Activated CD8-positive, alpha-beta memory T cell treated with anti-CD3 and anti-CD28 coated beads, Interleukin-2, amount 50 U/mL, for 24 hours (primary cell): ENCODE results near the gene MYG1.
"Not testable (repeated sequence)": the region's sequence is repeated elsewhere in the genome, so short reads cannot be mapped to it uniquely, and the experiment has no call there.

Experiments used
- DNase-seq: peaks from one replicate; pipeline ENCODE4 v3.0.0-alpha.2; 2020; ENCODE audit errors: extremely low read depth

MYG1 gene

DNA sequence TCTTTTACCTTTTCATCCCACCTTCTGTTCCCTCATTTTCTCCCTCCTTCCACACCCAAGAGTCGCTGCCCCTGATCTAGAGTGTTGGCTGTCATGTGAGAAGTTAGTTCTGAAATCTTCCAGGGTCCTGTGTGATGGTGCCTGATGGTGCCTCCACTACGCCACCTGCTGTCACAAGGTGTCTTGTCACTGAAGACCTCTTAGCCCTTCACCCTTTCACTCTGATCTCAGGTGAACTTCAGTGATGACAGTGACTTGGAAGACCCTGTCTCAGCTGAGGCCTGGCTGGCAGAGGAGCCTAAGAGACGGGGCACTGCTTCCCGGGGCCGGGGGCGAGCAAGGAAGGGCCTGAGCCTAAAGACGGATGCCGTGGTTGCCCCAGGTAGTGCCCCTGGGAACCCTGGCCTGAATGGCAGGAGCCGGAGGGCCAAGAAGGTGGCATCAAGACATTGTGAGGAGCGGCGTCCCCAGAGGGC, 11.7 kb upstream of the MYG1 start:
- DNase-seq = peak; percentile 28

DNA sequence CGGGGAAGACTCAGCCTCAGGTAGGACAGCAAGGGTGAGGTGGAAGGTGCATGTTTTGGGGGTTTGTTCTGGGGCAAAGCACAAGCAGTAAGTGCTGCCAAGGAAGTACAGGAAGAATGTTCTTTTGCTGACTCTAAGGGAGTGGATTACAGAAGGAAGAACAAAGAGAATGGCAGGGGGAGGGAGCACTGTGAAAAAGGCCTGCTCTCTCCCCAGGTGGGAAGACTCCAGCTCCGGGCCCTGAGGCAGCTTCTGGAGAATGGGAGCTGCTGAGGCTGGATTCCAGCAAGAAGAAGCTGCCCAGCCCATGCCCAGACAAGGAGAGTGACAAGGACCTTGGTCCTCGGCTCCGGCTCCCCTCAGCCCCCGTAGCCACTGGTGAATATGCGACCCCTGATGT, 11.2 kb upstream of the MYG1 start:
- DNase-seq = no peak

DNA sequence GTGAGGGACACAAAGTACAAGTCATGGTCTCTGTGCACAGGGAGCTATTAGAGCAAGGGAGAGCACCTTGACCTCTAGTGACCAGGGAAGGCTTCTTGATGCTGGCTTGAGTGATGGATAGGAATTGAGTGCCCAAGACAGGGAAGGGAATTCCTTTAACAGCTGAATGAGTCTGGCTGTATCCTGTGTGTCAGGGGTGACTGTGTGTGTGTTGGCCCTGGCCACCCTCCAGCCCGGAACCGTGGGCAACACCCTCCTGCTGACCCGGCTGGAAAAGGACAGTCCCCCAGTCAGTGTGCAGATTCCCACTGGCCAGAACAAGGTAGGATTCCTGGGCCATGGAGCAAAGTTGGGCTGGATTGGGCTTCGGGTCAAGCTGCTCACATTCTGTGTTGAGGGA, 9.6 kb upstream of the MYG1 start:
- no peak for DNase-seq

DNA sequence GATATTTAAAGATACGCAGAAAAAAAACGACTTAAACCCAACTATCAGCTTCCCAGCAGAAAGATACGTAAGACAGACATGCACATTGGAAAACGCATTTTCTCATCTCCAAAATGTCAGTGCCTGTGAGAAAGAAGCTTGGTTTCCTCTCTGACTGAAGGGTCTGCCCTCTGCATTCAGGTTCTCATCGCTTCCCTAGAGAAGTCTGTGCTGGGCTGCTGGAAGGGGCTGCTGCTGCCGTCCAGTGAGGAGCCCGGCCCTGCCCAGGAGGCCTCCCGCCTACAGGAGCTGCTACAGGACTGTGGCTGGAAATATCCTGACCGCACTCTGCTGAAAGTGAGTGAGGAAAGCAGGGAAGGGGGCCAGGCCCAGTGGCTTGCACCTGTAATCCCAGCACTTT, 8.8 kb upstream of the MYG1 start:
- no peak for DNase-seq

DNA sequence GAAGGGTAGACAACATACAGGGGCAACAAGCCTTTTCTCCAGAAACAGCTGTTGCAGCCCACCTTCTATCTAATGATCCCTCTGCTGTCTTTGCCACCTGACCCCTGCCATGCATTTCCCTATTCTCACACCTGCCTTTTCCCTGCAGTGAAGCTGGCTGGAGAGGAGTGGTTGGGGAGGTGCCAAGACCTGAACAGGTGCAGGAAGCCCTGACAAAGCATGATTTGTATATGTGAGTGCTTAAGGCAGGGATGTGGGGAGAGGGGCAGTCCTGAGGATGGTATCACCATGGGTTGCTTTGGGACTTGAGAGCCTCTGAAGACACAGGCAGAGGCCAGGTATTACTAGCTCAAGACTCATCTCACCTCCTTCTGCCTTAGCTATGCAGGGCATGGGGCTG, 7.1 kb upstream of the MYG1 start:
- no peak for DNase-seq

DNA sequence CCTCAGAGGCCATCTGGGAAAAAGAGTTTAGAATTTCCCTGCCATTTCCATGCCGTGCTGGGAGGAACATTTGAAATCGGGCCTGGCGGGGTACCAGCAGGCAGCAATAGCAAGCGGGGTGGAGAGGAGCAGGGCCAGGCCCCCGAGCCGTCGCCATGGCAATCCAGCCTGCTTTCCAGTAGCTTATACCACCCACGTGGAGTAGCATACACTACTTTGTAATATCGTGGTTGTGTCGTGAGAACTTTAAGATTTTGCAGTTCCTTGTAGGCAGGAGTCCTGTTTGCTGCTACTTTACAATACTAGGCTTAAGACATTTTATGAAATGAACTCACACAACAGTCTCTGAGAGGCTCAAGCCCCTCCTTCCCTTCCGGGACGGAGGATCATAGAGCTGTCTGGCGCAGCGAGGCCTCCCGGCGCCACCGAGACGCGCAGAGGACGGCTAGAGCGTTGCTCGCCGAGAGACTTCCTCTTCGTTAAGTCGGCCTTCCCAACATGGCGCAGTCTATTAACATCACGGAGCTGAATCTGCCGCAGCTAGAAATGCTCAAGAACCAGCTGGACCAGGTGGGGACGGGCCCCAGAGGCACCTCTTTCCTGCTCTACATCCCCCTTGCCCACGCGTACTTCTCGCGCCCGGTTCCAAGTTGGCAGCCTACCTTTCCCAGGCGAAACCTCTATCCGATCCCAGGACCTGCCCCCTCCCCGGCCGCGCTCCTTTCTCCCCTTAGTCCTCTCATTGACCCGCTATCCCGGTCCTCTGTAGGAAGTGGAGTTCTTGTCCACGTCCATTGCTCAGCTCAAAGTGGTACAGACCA, 4.2 kb upstream of the MYG1 start, which contains the start of gene PFDN5:
Gene PFDN5, plus strand, starts transcription at position 473 of the 821 bp plus-strand sequence. Its CDS starts 26 bp downstream, at position 499.
- peak; percentile 66 for DNase-seq

DNA sequence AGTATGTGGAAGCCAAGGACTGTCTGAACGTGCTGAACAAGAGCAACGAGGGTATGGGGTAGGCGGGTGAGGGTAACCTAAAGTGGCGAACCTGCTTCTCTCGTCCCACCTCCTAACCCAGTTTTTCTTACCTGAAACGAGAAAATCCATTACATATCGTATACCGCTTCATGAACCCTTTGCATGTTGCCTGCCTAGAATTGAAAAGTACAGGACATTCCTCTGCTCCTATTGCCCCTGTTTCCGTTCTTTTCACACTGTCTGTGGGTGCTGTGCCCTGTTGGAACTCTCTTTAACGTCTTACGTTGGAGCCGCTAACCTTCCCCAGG, 3.6 kb upstream of the MYG1 start:
- no peak for DNase-seq

DNA sequence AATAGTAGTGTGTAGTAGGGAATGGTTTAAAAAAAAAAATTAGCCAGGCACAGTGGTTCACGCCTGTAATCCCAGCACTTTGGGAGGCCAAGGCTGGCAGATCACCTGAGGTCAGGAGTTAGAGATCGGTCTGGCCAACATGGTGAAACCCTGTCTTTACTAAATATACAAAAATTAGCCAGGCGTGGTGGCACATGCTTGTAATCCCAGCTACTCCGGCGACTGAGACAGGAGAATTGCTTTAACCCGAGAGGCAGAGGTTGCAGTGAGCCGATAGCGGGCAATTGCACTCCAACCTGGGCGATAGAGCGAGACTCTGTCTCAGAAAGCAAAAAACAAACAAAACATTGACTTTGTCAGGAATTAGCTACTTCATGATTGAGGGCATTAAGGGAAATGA, 2.4 kb upstream of the MYG1 start:
- DNase-seq = not testable (repeated sequence)

DNA sequence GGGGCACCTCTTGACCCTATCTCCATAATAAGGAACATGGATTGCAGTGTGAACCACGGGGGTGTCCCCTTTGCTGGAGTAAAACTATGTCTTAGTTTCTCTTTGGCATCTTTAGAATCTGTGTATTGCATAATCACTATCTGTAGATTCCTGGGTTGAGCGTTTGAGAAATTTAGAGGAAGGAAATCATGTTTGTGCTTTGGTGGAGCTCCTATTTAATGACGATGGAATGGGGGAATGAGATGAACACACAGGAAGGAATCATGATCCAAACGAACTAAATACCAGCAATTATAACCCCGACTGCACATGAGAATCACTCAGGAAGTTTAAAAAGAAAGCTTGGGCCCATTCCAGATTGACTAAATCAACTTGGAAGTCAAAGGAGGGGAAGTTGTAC, 1.3 kb upstream of the MYG1 start:
- DNase-seq = no peak

DNA sequence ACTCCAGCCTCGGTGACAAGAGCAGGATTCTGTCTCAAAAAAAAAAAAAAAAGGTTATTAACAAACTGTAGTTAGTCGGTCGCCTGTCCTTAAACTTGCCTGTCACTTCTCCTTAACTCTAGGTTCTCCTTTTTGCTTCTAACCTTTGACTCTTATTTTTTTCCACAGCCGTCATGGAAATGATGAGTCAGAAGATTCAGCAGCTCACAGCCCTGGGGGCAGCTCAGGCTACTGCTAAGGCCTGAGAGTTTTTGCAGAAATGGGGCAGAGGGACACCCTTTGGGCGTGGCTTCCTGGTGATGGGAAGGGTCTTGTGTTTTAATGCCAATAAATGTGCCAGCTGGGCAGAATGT, 418 bp upstream of the MYG1 start:
- DNase-seq = no peak

DNA sequence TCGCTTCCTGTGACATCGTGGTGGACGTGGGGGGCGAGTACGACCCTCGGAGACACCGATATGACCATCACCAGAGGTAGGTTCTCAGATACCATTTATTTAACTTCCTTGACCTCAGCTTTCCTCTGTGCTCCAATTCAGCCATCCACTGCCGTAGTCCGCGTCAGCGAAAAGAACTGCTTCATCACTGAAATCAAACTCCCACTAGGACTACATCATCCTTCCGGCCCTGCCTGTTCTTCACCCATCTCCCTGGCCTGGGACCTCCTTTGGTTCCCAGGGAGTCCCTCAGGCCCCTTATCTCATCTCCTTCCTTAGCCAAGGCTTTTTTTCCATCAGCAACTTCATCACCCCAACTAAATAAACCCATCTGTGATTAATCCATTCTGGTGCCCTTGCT, 692 bp downstream of the MYG1 start:
- DNase-seq = no peak

DNA sequence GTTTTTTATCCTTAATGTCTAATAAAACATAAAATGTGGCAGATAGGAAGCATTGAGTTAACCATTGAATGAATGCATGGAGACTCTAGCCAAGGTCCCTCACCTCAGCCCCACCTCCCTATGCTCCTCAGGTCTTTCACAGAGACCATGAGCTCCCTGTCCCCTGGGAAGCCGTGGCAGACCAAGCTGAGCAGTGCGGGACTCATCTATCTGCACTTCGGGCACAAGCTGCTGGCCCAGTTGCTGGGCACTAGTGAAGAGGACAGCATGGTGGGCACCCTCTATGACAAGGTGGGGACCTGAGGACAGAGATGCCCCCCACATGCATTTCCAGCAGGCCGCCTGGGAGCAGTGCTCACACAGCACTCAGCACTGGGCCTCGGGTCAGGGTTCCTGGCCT, 3.4 kb downstream of the MYG1 start:
- no peak for DNase-seq

DNA sequence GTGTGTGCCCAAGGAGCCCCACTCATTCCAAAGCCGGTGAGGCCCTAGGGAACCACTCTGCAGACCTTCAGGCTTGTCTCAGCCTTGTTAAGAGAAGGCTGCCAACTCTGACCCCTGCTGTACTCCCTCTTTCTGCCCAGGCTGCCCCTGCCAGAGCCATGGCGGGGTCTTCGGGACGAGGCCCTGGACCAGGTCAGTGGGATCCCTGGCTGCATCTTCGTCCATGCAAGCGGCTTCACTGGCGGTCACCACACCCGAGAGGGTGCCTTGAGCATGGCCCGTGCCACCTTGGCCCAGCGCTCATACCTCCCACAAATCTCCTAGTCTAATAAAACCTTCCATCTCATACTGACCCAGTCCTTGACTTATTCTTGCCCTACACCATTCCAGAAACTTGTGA, 7.3 kb downstream of the MYG1 start:
- no peak for DNase-seq

DNA sequence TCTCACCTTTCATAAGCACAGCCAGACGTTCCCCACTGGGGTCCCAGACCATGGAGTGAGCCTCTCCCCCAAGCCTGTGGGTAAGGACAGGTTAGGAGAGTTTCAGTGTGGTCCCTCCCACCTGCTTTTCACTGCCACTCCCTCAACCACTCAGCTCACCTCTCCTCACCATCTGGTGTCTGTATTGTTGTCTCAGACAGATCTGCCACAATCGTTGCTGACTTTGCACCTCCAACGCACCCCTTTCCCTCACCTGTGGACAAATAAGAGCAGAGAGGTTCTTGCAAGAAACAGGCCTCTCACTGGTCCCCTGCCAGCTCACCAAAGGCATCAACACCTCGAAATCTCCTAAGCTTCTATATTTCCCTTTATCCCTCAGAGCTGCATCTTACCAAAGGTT, 8.8 kb downstream of the MYG1 start:
- no peak for DNase-seq

DNA sequence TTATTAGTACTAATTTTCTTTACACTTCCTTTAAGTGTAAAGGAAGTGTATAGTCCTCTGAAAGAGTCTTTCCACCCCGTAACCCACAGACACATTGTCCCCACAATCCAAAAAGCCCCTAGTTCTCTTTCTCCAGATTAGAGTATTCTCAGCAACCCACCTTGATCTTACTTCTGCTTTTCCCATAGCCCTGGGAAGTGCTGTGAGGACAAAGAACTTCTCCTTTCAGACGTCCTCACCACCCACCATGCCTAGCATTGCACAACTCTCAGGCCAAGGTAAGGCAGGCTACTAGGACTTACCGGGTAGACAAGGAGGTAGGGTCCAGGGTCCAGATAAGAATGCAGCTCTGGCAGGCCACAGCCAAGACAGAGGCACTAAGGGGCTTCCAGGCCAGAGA, 14.5 kb downstream of the MYG1 start:
- DNase-seq = no peak

DNA sequence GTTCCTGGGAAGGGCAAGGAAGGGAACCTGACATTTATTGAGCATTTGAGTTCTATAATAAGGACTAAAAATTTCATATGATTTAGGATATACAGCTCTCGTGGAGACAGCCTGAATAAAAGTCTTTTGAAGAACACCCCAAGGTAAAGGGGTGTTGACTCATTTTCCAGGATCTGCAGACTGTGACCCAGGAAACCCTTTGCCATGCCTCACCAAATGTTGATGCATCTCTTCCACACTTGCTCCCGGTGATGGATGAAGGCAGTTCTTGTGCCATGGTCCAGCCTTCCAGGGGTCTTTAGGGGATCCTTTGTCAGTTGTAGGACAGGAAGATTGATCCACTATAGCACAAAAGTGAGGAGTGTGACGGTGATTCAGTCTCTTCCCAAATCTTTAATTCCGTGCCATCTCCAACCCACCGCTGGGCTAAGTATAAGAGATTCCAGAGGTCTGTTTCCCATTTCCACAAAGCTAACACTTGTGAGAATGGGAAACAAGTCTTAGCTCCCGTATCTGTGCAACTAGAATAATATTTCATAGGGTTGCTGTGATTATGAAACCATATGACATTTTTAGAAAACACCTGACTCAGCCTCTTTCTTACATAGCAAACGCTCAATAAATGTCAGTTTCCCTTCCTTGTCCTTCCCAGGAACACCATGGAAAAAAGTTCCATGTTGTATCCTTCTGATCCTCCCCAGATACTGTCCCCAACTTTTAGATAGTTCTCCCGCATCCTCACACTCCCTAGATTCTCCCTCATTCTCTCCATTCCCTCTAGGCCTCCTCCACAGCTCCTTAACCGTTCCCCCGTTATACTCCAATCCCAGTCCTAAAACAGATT, 21.1 kb downstream of the MYG1 start:
- no peak for DNase-seq

DNA sequence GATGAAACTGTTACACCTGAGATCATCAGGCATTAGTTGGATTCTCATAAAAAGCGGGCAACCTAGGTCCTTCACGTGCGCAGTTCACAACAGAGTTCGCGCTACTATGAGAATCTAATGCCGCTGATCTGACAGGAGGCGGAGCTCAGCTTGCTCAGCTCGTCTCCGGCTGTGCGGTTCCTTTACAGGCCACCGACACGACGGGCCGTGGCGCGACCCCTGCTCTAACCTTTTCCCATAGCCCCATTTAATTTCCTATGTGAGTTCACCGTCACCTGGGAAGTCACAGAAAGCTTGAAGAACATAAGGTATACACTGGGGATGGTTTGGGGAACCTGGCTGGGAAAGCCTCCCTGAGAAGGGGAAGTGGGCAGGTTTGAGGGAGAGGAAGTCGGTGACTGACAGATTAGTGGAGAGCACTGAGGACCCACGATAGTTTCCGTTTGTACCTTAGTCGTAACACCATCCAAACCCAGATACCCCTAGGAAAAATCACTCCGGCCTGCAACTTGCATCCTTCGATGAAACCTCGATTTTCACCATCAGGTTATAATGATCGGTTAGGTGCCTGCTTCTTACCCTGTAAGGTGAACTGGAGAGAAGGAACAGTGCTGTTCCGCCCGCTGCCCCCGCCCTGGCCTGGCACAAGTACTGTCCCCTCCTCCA, 24.8 kb downstream of the MYG1 start:
- DNase-seq = no peak

DNA sequence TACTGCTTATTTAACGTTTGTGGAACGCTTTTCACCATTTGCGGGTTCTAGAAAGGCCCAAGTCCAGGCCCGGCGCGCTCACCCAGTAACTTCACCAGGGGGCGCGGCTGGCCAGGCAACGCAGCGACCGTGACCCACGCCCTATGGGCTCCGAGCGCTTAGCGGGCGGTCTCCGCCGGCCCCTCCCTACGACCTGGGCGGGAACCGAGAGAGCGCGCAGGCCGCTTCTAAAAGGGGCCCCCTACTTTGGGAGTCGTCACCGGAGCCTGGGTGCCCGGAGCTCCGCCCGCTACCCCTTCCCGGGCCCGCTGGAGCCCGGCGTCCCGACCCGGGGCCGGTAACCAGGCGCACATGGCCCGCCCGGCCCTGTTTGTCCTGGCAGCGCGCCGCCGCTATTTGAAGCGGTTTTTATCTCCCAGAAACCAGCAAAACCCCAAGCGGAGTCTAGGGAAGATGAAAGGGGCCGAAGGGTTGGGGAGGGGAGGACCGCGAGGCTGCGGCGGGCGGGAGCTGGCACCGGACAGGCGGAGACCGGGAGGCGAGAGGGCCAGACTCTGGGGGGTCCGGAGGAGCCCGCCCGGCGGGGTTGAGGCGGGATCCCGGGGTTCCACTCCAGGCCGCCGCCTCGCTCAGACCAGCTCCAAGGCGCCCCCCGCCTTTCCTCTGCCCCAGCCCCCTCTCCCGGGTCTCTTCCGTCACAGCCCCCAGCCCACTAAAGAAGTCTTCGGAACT, 25.4 kb downstream of the MYG1 start:
- DNase-seq = peak; percentile 74

DNA sequence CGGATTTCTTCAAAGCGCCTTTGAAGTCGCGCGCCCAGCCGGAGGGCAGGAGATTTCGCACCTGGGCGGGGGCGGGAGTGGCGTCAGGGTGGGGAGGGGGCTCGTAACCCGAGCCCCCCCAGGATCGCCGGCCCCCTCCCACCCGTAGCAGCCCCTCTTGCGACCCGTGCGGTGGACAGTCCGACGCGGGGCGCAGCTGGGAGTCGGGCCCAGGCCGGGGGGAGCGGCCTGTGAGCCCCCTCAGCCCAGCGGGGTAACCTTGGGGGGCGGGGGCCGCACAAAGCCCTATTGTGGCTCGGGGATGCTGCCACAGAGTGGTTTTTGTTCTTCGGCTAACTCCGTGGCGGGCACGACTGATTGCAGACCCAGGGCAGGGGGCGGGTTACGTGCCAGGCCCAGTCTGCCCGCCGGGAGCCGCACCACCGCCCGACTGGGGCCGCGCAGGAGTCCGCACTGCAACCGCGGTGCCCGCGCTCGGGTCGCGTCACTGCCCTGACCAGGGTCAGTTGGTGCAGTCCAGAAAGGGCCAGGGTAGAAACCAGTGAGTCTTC, 26.1 kb downstream of the MYG1 start:
- DNase-seq = no peak

DNA sequence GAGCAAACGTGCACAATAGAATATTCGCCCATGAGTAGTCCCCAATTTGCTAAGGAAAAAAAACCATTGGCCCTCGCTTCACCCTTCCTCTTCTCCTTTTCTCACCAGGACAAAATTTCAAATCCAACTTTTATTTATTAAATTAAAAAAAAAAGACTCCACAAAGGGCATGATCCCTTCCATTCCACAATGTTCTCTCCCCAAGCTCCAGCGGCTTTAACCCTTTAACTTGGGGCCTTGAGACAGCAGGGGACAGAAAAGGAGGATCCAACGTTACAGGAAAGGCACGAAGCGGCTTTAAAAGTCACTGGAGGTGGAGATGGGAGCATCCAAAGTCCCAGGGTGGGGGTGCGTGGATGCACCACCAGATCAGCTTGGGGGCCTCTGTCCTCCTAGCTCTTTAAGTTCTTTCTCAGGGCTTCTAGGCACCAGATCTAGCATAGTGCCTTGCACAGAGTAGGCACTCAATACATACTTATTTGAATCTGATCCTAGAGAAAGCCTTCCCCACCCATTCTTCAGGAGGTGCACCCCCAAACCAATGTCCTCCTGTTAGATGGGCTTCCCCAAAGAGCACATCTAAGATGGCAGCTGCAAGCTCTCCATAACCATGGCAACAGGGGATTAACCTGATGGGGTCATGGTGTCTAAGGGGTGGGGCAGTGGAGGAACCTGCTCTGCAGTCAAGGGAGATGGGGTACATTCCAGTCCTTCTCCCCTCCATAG, 27.1 kb downstream of the MYG1 start:
- DNase-seq = no peak

DNA sequence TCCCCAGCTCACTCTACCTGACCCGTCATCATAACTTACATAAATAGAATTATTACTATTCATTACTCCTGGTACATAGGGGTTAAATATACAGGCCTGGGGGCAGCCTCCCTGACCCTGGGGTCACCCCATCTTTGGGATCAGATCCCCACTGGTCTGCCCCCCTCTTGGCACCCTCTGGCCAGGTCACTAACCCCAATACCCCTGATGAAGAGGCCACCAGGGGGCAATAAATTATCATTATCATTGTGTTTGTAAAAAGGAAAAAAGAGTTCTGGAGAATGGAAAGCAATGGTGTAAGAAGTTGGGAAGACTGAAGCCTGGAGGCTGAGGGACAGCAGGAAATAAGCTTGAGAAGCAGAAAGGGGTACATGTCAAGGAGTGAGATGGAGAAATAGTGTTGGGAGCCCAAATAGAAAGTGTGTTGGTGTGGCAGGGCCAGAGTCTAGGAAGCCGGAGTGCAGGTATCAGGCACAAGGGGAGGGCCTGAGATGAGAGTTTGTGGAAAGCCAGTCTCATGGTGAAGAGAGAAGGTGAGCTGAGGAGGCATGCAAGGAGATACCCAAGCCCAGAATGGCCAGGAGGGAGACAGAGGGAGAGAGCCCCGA, 28.0 kb downstream of the MYG1 start:
- DNase-seq = no peak
